Brain microvascular endothelial cell (primary cell): ENCODE data around the gene CYP8B1.

ENCODE experiments used
- DNase-seq: peaks from one replicate; pipeline ENCODE4 v3.0.0-alpha.2; 2020
- H3K27ac ChIP-seq: fragments of 250-450 bp; sonication (Bioruptor Pico); 2 replicates; pipeline ENCODE4 v1.5.1; 2020; ENCODE audit warnings: mild to moderate bottlenecking, moderate library complexity
- H3K27me3 ChIP-seq: fragments of 250-450 bp; sonication (Bioruptor Pico); replicated peaks from 2 replicates; pipeline ENCODE4 v1.5.1; 2020; ENCODE audit warnings: mild to moderate bottlenecking
- H3K36me3 ChIP-seq: fragments of 250-450 bp; sonication (Bioruptor Pico); replicated peaks from 2 replicates; pipeline ENCODE4 v1.5.1; 2020; ENCODE audit warnings: mild to moderate bottlenecking
- H3K4me3 ChIP-seq: 2 replicates; pipeline ENCODE4 v1.5.1; 2011; ENCODE audit warnings: low read depth, mild to moderate bottlenecking, control low read depth, low read length, moderate library complexity
- in situ Hi-C: cut with HindIII; loops from 2 replicates; pipeline ENCODE4 v1.10.0; 2017; ENCODE audit warnings: low sequenced_read_pairs, low pct_ligation_motif_present
- TF ChIP-seq, protein P1 (sequence below): IDR thresholded peaks from 2 replicates; pipeline ENCODE4 v1.5.1; 2011; ENCODE audit warnings: low read depth, mild to moderate bottlenecking, moderate library complexity, low read length, control low read depth, inconsistent platforms; ENCODE audit errors: missing control alignments

The CYP8B1 gene

DNA sequence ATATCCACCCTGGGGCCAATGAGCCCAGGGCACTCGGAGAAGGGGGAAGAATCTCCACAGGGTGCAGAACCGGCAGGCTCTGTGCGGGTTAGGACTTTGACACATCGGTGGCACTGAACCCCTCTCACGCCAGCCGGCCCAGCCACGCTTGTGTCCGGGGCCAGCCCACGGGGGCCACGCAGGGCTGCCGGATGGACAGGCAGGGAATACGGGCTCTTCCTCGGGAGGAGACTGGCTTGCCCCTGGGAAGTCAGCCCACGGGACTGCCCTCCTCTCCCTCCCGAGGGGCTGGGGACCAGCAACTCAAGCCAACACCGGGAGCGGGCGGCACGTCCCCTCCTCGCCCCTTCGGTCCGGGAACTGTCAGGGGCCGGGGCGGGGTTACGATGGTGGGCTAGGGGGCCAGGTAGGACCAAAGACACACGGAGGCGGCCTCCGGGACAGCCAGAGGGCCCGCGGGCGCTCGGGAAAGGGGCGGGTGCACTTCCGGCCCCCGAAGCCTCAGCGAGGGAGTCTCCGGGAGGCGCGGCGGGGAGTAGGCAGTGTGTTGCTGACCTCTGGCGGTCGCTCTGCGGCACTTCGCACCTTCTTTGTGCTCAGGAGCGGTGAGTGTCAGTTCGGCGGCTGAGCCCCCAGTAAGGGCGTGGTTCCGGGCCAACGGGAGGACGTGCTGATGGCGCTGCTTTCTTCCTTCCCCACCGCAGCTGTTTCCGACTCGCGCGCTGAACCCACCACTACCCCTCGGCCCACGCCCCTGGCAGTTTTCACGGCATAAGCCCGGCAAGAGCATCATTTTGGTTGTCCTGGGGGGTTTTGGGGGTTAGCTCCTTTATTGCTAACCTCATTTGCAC is 5.1 kb upstream of the CYP8B1 start:
- TF ChIP-seq, protein P1, sequence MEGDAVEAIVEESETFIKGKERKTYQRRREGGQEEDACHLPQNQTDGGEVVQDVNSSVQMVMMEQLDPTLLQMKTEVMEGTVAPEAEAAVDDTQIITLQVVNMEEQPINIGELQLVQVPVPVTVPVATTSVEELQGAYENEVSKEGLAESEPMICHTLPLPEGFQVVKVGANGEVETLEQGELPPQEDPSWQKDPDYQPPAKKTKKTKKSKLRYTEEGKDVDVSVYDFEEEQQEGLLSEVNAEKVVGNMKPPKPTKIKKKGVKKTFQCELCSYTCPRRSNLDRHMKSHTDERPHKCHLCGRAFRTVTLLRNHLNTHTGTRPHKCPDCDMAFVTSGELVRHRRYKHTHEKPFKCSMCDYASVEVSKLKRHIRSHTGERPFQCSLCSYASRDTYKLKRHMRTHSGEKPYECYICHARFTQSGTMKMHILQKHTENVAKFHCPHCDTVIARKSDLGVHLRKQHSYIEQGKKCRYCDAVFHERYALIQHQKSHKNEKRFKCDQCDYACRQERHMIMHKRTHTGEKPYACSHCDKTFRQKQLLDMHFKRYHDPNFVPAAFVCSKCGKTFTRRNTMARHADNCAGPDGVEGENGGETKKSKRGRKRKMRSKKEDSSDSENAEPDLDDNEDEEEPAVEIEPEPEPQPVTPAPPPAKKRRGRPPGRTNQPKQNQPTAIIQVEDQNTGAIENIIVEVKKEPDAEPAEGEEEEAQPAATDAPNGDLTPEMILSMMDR, result peak; percentile 89
- Histone ChIP-seq H3K36me3 (no peaks in the 10 kb centered on the region), H3K27ac (no peak overlapping the region), H3K27me3 (peaks cover 3% of the 10 kb centered on the region), H3K4me3 (peak overlapping the region; percentile 64)
- DNase-seq, result peak; percentile 67
- in situ Hi-C loops, result no loop called here

GRCh38 chr3:42880183-42880582 is 4.5 kb upstream of the CYP8B1 start:
- no peak for DNase-seq
- Histone ChIP-seq H3K27me3 (peaks cover 3% of the 10 kb centered on the region), H3K4me3 (peak overlapping the region; percentile 64), H3K36me3 (no peaks in the 10 kb centered on the region), H3K27ac (no peak overlapping the region)
- in situ Hi-C loops, result no loop called here
- TF ChIP-seq, protein P1, result no peak

DNA sequence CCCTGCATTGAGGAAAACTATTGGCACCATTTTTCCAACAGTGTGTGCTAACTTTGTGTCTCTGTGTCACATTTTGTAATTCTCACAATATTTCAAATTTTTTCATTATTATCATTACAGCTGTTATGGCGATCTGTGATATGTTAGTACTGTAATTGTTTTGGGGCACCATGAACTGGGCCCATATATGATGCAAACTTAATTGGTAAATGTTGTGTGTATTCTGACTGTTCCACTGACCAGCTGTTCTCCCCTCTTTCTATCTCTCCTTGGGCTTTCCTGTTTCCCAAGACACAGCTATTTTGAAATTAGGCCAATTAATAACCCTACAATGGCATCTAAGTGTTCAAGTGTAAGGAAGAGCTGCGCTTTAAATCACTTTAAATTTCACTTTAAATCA is 2.2 kb upstream of the CYP8B1 start:
- H3K27me3 ChIP-seq, result no peaks in the 10 kb centered on the region
- no peak overlapping the region for H3K4me3 ChIP-seq
- TF ChIP-seq, protein P1, result no peak
- H3K27ac ChIP-seq, result no peak overlapping the region
- no peaks in the 10 kb centered on the region for H3K36me3 ChIP-seq
- DNase-seq, result no peak
- in situ Hi-C loops, result no loop called here

DNA sequence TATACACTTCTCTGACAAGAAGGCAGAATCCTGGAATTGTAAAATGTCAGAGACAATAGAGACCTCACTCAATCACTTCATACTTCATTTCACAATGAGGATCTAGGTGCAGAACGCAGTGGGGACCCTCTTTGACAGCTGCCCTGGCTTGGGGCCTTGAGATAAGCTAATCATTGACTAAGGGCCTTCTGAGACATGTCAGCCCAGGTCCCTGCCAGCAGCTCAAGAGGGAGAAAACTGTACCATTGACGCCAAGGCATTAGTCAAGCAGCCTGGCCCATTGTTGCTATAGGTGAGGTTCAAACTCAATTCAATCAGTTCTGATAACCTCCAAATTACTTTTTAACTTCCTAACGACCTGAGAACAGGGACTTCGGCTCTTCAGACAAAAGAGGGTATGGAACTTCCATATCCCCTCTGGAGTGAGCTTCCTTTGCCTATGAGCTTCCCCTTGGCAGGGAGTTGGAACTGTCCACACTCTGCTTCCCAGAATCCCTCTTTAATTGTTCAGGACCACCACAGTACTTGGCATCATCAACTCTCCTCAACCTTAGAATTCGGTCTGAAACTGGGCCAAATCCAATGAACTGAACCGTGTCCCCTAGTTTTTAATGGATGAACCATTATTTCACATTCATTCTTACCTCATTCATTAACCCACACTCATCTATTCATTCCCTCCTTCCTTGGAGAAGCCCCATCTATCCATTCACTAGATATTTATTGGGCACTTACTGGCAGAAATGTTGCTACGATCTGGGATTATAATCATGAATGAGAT is 1.5 kb upstream of the CYP8B1 start:
- DNase-seq, result no peak
- TF ChIP-seq, protein P1, result no peak
- no peak overlapping the region for H3K27ac ChIP-seq
- H3K36me3 ChIP-seq, result no peaks in the 10 kb centered on the region
- H3K4me3 ChIP-seq, result no peak overlapping the region
- H3K27me3 ChIP-seq, result no peaks in the 10 kb centered on the region
- in situ Hi-C loops, result no loop called here

GRCh38 chr3:42876401-42876800 is 722 bp upstream of the CYP8B1 start:
- in situ Hi-C loops, result no loop called here
- no peak overlapping the region for H3K4me3 ChIP-seq
- no peak overlapping the region for H3K27ac ChIP-seq
- H3K36me3 ChIP-seq, result no peaks in the 10 kb centered on the region
- no peaks in the 10 kb centered on the region for H3K27me3 ChIP-seq
- TF ChIP-seq, protein P1, result no peak
- no peak for DNase-seq
